GM19025 (cell line): Measurements from ENCODE around the gene RGS7.
"Not testable (repeated sequence)": the region's sequence is repeated elsewhere in the genome, so short reads cannot be mapped to it uniquely, and the experiment has no call there.

Source experiments
- ATAC-seq: cut with Tn5 transposase; IDR thresholded peaks from one replicate; pipeline ENCODE4 v1.9.1; 2021; ENCODE audit warnings: mild to moderate bottlenecking, low read depth, moderate library complexity; ENCODE audit not compliant: unreplicated experiment

Gene RGS7

GRCh38 chr1:240808381-240808780 lies 548.6 kb downstream of the RGS7 start:
- no peak for ATAC-seq

GRCh38 chr1:240806200-240806745 lies 550.7 kb downstream of the RGS7 start:
- ATAC-seq = no peak

GRCh38 chr1:240804475-240804874 lies 552.5 kb downstream of the RGS7 start:
- ATAC-seq = no peak

- no peak for ATAC-seq
Measured at GRCh38 chr1:240803151-240803550, 553.9 kb downstream of the RGS7 start.

- no peak for ATAC-seq
Measured at GRCh38 chr1:240802271-240802670, 554.7 kb downstream of the RGS7 start.

GRCh38 chr1:240801442-240801841 lies 555.6 kb downstream of the RGS7 start:
- no peak for ATAC-seq

GRCh38 chr1:240800291-240800690 lies 556.7 kb downstream of the RGS7 start:
- ATAC-seq = no peak

GRCh38 chr1:240797050-240797449 lies 560.0 kb downstream of the RGS7 start:
- no peak for ATAC-seq

GRCh38 chr1:240794046-240794843 lies 562.8 kb downstream of the RGS7 start:
- no peak for ATAC-seq

- ATAC-seq = no peak
Measured at GRCh38 chr1:240792915-240793529, 564.0 kb downstream of the RGS7 start.

- no peak for ATAC-seq
Measured at GRCh38 chr1:240790856-240791255, 566.1 kb downstream of the RGS7 start.

GRCh38 chr1:240786880-240787279 lies 570.1 kb downstream of the RGS7 start:
- ATAC-seq = no peak

GRCh38 chr1:240784776-240785175 lies 572.2 kb downstream of the RGS7 start:
- ATAC-seq = no peak

- ATAC-seq = not testable (repeated sequence)
Measured at GRCh38 chr1:240783728-240784137, 573.3 kb downstream of the RGS7 start.

GRCh38 chr1:240776237-240776636 lies 580.8 kb downstream of the RGS7 start:
- no peak for ATAC-seq

- ATAC-seq = no peak
Measured at GRCh38 chr1:240772131-240772530, 584.9 kb downstream of the RGS7 start.

- ATAC-seq = no peak
Measured at GRCh38 chr1:240771450-240771849, 585.6 kb downstream of the RGS7 start.

GRCh38 chr1:240768979-240769378 lies 588.0 kb downstream of the RGS7 start:
- ATAC-seq = no peak

GRCh38 chr1:240766831-240767230 lies 590.2 kb downstream of the RGS7 start:
- ATAC-seq = no peak

- ATAC-seq = no peak
Measured at GRCh38 chr1:240765732-240766363, 591.2 kb downstream of the RGS7 start.

- no peak for ATAC-seq
Measured at GRCh38 chr1:240763771-240764170, 593.2 kb downstream of the RGS7 start.
